ENCODE data around the gene ALKBH4.

GRCh38 chr7:102413091-102413490 is 51.6 kb downstream of the ALKBH4 start:
- no peak for TF ChIP-seq POLR2A (IDR thresholded peaks at IDR 0.05)
- no peak for TF ChIP-seq CTCF (IDR thresholded peaks at IDR 0.05)

Measured in ovary (tissue), 3 donors.